COLO668 (cell line): ENCODE results near the gene MALRD1.
"Not testable (repeated sequence)": the region's sequence is repeated elsewhere in the genome, so short reads cannot be mapped to it uniquely, and the experiment has no call there.

Source experiments
- DNase-seq: peaks from one replicate; lab custom pipeline; 2025; ENCODE audit not compliant: unreplicated experiment; lab: John Stamatoyannopoulos, UW

Gene MALRD1

GRCh38 chr10:19704544-19704943 is 655.9 kb downstream of the MALRD1 start:
- DNase-seq: no peak

- no peak for DNase-seq
Observed at GRCh38 chr10:19705250-19705649, 656.6 kb downstream of the MALRD1 start.

GRCh38 chr10:19706904-19707303 is 658.3 kb downstream of the MALRD1 start:
- DNase-seq: no peak

- DNase-seq: no peak
Observed at GRCh38 chr10:19707376-19707775, 658.8 kb downstream of the MALRD1 start.

- no peak for DNase-seq
Observed at GRCh38 chr10:19708031-19708430, 659.4 kb downstream of the MALRD1 start.

- no peak for DNase-seq
Observed at GRCh38 chr10:19710600-19710999, 662.0 kb downstream of the MALRD1 start.

- no peak for DNase-seq
Observed at GRCh38 chr10:19713159-19713558, 664.6 kb downstream of the MALRD1 start.

- DNase-seq: no peak
Observed at GRCh38 chr10:19713800-19714525, 665.4 kb downstream of the MALRD1 start.

GRCh38 chr10:19719284-19719683 is 670.7 kb downstream of the MALRD1 start:
- no peak for DNase-seq

GRCh38 chr10:19724287-19724686 is 675.7 kb downstream of the MALRD1 start:
- no peak for DNase-seq

GRCh38 chr10:19728376-19728775 is 679.8 kb downstream of the MALRD1 start:
- no peak for DNase-seq

- DNase-seq: no peak
Observed at GRCh38 chr10:19728964-19729363, 680.4 kb downstream of the MALRD1 start.

GRCh38 chr10:19730167-19730906 is 681.7 kb downstream of the MALRD1 start:
- DNase-seq: no peak

- no peak for DNase-seq
Observed at GRCh38 chr10:19730907-19731217, 682.3 kb downstream of the MALRD1 start.

- no peak for DNase-seq
Observed at GRCh38 chr10:19731560-19731959, 683.0 kb downstream of the MALRD1 start.

GRCh38 chr10:19738440-19738839 is 689.8 kb downstream of the MALRD1 start:
- no peak for DNase-seq

- not testable (repeated sequence) for DNase-seq
Observed at GRCh38 chr10:19739232-19739631, 690.6 kb downstream of the MALRD1 start.

- DNase-seq: not testable (repeated sequence)
Observed at GRCh38 chr10:19742144-19742543, 693.5 kb downstream of the MALRD1 start.

GRCh38 chr10:19745672-19746071 is 697.1 kb downstream of the MALRD1 start:
- no peak for DNase-seq

GRCh38 chr10:19749185-19749729 is 700.7 kb downstream of the MALRD1 start:
- DNase-seq: no peak

- DNase-seq: no peak
Observed at GRCh38 chr10:19750972-19751371, 702.4 kb downstream of the MALRD1 start.

GRCh38 chr10:19756919-19757318 is 708.3 kb downstream of the MALRD1 start:
- DNase-seq: no peak
